Activated naive CD8-positive, alpha-beta T cell treated with anti-CD3 and anti-CD28 coated beads, Interleukin-2, amount 10 ng/mL, durations not matched to agents 7 days and 5 days (primary cell): Measurements from ENCODE around the gene CHMP2A. TPM values are rescaled to one million over a fixed set of nuclear protein-coding genes. Genes with fewer than 3 reads are reported as not detected.

Source experiments
- ATAC-seq: fragments of 150-1000 bp; cut with Tn5 transposase; one replicate; pipeline ENCODE4 v1.10.0; 2021; ENCODE audit warnings: low read depth, moderate library complexity
- POLR2A ChIA-PET: fragments of 350-600 bp; sonication (Branson Sonifier 250); formaldehyde crosslinking; loops from one replicate; lab custom pipeline; 2021; ENCODE audit warnings: antibody characterized with exemption; lab: Charles Lee
- DNase-seq: peaks from one replicate; pipeline ENCODE4 v3.0.0; 2021
- H3K27ac Mint-ChIP-seq: one replicate; pipeline ENCODE4 v1.8.0; 2022; ENCODE audit warnings: mild to moderate bottlenecking, mixed read lengths
- H3K27me3 Mint-ChIP-seq: one replicate; pipeline ENCODE4 v1.8.0; 2022; ENCODE audit warnings: mild to moderate bottlenecking, moderate library complexity, mixed read lengths
- H3K36me3 Mint-ChIP-seq: one replicate; pipeline ENCODE4 v1.8.0; 2021; ENCODE audit warnings: mild to moderate bottlenecking, mixed read lengths
- H3K4me1 Mint-ChIP-seq: one replicate; pipeline ENCODE4 v1.8.0; 2021; ENCODE audit warnings: mixed read lengths
- H3K4me3 Mint-ChIP-seq: one replicate; pipeline ENCODE4 v1.8.0; 2022; ENCODE audit warnings: mild to moderate bottlenecking, moderate library complexity, mixed read lengths
- H3K9me3 Mint-ChIP-seq: one replicate; pipeline ENCODE4 v1.8.0; 2021; ENCODE audit warnings: mixed read lengths
- total RNA-seq, 2 experiments: library from RNA; stranded (reverse); gene quantifications; one replicate each; pipeline ENCODE4 v1.2.3, GENCODE V29; 2021

Gene CHMP2A
- total RNA-seq, 2 experiments from 2014 or later, result 99.0 to 111 TPM

DNA sequence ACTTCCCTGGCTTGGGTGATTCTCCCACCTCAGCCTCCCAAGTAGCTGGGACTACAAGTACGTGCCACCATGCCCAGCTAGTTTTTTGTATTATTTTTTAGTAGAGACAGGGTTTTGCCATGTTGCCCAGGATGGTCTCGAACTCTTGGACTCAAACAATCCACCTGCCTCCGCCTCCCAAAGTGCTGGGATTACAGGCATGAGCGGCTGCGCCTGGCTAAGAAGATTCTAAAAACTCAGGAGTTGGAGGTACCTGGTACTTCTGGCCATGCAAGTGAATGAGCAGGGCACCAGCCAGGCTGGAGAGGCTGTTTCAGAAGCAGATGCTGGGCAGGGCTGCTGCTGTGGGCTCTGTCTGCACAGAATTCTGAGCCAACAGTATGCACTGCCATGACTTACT lies 12.1 kb upstream of the CHMP2A start:
- Mint-ChIP-seq H3K27ac (no peak overlapping the region), H3K36me3 (peaks cover 10% of the 10 kb centered on the region), H3K27me3 (no peaks in the 10 kb centered on the region), H3K4me1 (peaks cover 30% of the 10 kb centered on the region), H3K4me3 (no peak overlapping the region), H3K9me3 (no peaks in the 10 kb centered on the region)
- POLR2A ChIA-PET, result interaction anchor here (1.9 to 2.6 kb wide), 2 partner anchors 12 to 23 kb away, joined by 8 to 9 read pairs; partner anchors contain the start of genes CHMP2A and TRIM28
- no peak for ATAC-seq
- no peak for DNase-seq

GRCh38 chr19:58563823-58564222 lies 8.9 kb upstream of the CHMP2A start:
- no peaks in the 10 kb centered on the region for H3K9me3 Mint-ChIP-seq
- POLR2A ChIA-PET, result interaction anchor here (0.9 to 4.0 kb wide), 4 partner anchors 9 to 43 kb away, joined by 3 to 26 read pairs (median 10); partner anchors contain the start of genes CHMP2A, MZF1 and ZBTB45
- H3K4me1 Mint-ChIP-seq, result peaks cover 35% of the 10 kb centered on the region
- H3K27me3 Mint-ChIP-seq, result no peaks in the 10 kb centered on the region
- ATAC-seq (no peak), DNase-seq (no peak)
- H3K4me3 Mint-ChIP-seq, result peak overlapping the region; percentile 86
- H3K36me3 Mint-ChIP-seq, result peaks cover 4% of the 10 kb centered on the region
- peak overlapping the region; percentile 96 for H3K27ac Mint-ChIP-seq

GRCh38 chr19:58563034-58563573 lies 8.2 kb upstream of the CHMP2A start:
- H3K36me3 Mint-ChIP-seq, result peaks cover 3% of the 10 kb centered on the region
- peak overlapping the region; percentile 86 for H3K4me3 Mint-ChIP-seq
- H3K27me3 Mint-ChIP-seq, result no peaks in the 10 kb centered on the region
- H3K27ac Mint-ChIP-seq, result peak overlapping the region; percentile 96
- DNase-seq (peak; percentile 63), ATAC-seq (no peak)
- POLR2A ChIA-PET, result interaction anchor here (0.6 to 5.9 kb wide), 9 partner anchors 8 to 49 kb away, joined by 3 to 50 read pairs (median 9); partner anchors contain the start of genes CHMP2A, MZF1, TRIM28 and ZBTB45
- H3K4me1 Mint-ChIP-seq, result peaks cover 31% of the 10 kb centered on the region
- no peaks in the 10 kb centered on the region for H3K9me3 Mint-ChIP-seq

GRCh38 chr19:58562122-58563033 lies 7.5 kb upstream of the CHMP2A start:
- H3K27me3 Mint-ChIP-seq, result no peaks in the 10 kb centered on the region
- peaks cover 30% of the 10 kb centered on the region for H3K4me1 Mint-ChIP-seq
- ATAC-seq, result peak; percentile 9
- POLR2A ChIA-PET, result interaction anchor here (1.2 to 5.9 kb wide), 10 partner anchors 8 to 200 kb away, joined by 4 to 50 read pairs (median 8); partner anchors contain the start of genes CHMP2A, MZF1, TRIM28 and ZBTB45
- DNase-seq, result peak; percentile 72
- H3K36me3 Mint-ChIP-seq, result peaks cover 8% of the 10 kb centered on the region
- H3K9me3 Mint-ChIP-seq, result no peaks in the 10 kb centered on the region
- peak overlapping the region; percentile 96 for H3K27ac Mint-ChIP-seq
- H3K4me3 Mint-ChIP-seq, result peak overlapping the region; percentile 86

DNA sequence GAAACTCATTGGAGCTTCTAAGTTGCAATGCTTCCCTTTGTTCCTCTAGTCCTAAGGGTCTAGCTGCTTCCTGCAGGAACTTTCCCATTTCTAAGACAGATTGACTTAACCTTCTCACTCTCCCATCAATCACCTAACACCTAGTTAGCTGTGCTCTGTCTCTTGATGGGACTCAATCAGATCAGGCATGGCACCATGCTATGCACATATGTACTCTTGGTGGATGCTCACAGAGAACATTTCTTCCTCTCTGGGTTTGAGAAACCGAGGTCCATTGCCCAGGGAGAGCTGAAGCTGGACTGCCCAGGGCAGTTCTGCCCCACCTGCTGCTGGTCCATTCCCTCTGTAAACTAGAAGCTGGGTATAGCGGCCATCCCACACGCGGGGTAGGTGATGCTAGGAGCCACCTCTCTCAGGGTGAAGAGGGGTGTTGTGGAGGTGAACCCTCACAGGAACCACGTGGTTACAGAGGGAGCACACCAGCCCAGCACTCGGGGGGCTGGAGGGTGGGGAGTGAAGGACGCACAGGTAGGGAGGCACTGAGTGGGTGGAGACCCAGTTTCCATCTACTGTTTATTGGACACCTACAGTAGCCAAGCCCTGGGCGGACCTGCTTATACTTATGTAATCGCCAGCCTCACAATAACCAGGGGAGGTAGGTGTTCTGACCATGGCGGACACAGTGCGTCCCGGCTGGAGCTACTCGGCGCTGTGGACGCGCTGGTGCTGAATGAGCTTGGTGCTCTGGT lies 6.6 kb upstream of the CHMP2A start:
- DNase-seq, result no peak
- peaks cover 38% of the 10 kb centered on the region for H3K4me1 Mint-ChIP-seq
- no peaks in the 10 kb centered on the region for H3K27me3 Mint-ChIP-seq
- peak overlapping the region; percentile 86 for H3K4me3 Mint-ChIP-seq
- ATAC-seq, result no peak
- peak overlapping the region; percentile 96 for H3K27ac Mint-ChIP-seq
- POLR2A ChIA-PET, result interaction anchor here (1.2 to 5.9 kb wide), 10 partner anchors 8 to 199 kb away, joined by 4 to 50 read pairs (median 12); partner anchors contain the start of genes CHMP2A, MZF1, TRIM28 and ZBTB45
- no peaks in the 10 kb centered on the region for H3K9me3 Mint-ChIP-seq
- peaks cover 13% of the 10 kb centered on the region for H3K36me3 Mint-ChIP-seq

- ATAC-seq (no peak), DNase-seq (no peak)
- H3K36me3 Mint-ChIP-seq, result peaks cover 19% of the 10 kb centered on the region
- POLR2A ChIA-PET, result interaction anchor here (1.7 to 5.9 kb wide), 6 partner anchors 10 to 41 kb away, joined by 4 to 50 read pairs (median 20); partner anchors contain the start of genes MZF1, TRIM28 and ZBTB45
- H3K27me3 Mint-ChIP-seq, result no peaks in the 10 kb centered on the region
- H3K4me1 Mint-ChIP-seq, result peaks cover 42% of the 10 kb centered on the region
- peak overlapping the region; percentile 86 for H3K4me3 Mint-ChIP-seq
- no peaks in the 10 kb centered on the region for H3K9me3 Mint-ChIP-seq
- H3K27ac Mint-ChIP-seq, result peak overlapping the region; percentile 96
Measured at GRCh38 chr19:58560921-58561320, 6.0 kb upstream of the CHMP2A start.

- Mint-ChIP-seq H3K4me3 (peak overlapping the region; percentile 96), H3K4me1 (peaks cover 42% of the 10 kb centered on the region), H3K9me3 (no peaks in the 10 kb centered on the region), H3K27ac (peak overlapping the region; percentile 96), H3K27me3 (no peaks in the 10 kb centered on the region), H3K36me3 (peaks cover 19% of the 10 kb centered on the region)
- POLR2A ChIA-PET, result interaction anchor here (1.0 to 5.9 kb wide), 8 partner anchors 9 to 61 kb away, joined by 3 to 50 read pairs (median 10); partner anchors contain the start of genes MZF1, TRIM28 and ZBTB45
- ATAC-seq, result no peak
- no peak for DNase-seq
Measured at GRCh38 chr19:58560007-58560887, 5.3 kb upstream of the CHMP2A start.

DNA sequence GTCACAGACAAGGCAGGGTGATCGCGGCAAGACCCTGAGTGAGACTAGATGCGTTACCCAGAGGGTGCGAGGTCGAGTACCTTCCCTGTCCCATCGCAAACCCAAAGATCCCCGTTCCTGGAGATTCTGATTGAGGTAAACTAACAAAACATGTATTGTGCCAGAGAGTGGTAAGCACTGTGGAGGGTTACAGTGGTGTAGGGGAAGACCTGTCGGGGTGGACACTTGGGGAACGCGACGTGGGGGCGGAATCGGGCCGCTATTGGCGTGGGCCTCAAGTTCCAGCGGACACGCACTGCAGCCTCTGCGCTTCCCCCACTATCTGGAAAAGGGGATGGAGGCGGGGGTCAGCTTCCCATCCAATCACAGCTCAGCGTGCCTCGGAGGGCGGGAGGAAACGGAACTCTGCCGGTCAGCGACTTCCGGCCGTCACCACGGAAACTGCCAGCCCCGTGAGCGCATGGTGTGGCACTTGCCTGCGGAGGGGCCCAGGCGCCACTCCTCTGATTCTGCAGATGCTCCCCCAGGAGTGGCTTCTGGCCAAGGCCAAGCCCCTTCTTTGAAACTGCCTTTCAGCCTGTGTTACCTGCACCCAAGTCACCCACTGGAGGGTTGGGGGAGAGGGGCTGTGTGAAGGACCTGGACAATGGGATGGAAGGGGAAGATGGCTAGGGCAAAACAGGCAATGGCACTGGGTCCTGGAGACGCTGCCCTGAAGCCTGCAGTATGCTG lies 4.5 kb upstream of the CHMP2A start:
- ATAC-seq, result peak; percentile 1
- POLR2A ChIA-PET, result interaction anchor here (0.9 to 5.9 kb wide), 8 partner anchors 8 to 60 kb away, joined by 3 to 50 read pairs (median 8); partner anchors contain the start of genes MZF1, TRIM28 and ZBTB45
- Mint-ChIP-seq H3K4me1 (peaks cover 44% of the 10 kb centered on the region), H3K9me3 (no peaks in the 10 kb centered on the region), H3K27ac (peak overlapping the region; percentile 96), H3K36me3 (peaks cover 18% of the 10 kb centered on the region), H3K4me3 (peak overlapping the region; percentile 96), H3K27me3 (no peaks in the 10 kb centered on the region)
- peak; percentile 73 for DNase-seq

DNA sequence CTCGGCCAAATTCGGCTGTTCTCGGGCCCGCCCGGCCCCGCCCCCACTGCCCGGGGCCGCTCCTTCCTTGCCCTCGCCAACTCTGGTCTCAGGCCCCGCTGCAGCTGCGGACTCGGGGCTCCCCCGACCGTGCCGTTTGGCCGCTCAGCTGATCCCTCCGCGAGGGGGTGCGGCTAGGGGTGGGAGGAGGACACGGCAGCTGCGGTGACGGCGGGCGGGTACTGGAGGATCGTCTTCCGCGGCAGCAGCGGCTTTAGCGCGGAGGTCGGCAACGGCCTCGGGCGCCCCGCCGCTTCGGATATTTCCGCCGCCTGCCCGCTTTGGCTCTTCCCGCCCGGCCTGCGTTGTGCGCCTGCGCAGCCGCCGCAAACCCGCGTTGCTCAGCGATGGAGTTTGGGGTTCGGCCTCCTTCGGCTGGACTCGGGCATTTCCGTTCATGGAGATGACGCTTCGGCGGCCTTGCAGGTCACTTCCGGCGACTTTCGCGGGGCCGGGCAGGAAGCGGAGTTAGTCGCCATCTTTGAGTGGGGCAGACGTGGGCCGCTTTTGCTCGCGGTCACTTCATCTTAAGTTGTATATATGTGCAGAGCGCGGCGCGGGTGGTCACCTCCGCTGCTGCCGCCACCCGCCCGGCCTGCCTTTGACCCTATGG lies 3.8 kb upstream of the CHMP2A start:
- Mint-ChIP-seq H3K27ac (peak overlapping the region; percentile 96), H3K27me3 (no peaks in the 10 kb centered on the region), H3K36me3 (peaks cover 18% of the 10 kb centered on the region), H3K4me1 (peaks cover 41% of the 10 kb centered on the region), H3K9me3 (no peaks in the 10 kb centered on the region), H3K4me3 (peak overlapping the region; percentile 96)
- peak; percentile 65 for ATAC-seq
- POLR2A ChIA-PET, result interaction anchor here (0.9 to 5.9 kb wide), 8 partner anchors 8 to 59 kb away, joined by 3 to 50 read pairs (median 8); partner anchors contain the start of genes MZF1, TRIM28 and ZBTB45
- peak; percentile 100 for DNase-seq

GRCh38 chr19:58558066-58558622 lies 3.2 kb upstream of the CHMP2A start, which contains the start of gene UBE2M:
Gene UBE2M, minus strand, starts transcription at chr19:58558611. Its CDS starts 230 bp downstream, at chr19:58558381.
- POLR2A ChIA-PET, result interaction anchor here (0.5 to 5.9 kb wide), 5 partner anchors 13 to 45 kb away, joined by 3 to 50 read pairs (median 11); partner anchors contain the start of genes MZF1, TRIM28 and ZBTB45
- ATAC-seq (peak; percentile 2), DNase-seq (no peak)
- Mint-ChIP-seq H3K36me3 (peaks cover 21% of the 10 kb centered on the region), H3K9me3 (no peaks in the 10 kb centered on the region), H3K4me3 (peak within 1 kb of the TSS; percentile 96), H3K4me1 (peaks cover 38% of the 10 kb centered on the region), H3K27me3 (no peaks in the 10 kb centered on the region), H3K27ac (peak within 1 kb of the TSS; percentile 98)
